Skeletal muscle satellite cell (primary cell): ENCODE results near the gene TUBA4A.
"Not testable (repeated sequence)": the region's sequence is repeated elsewhere in the genome, so short reads cannot be mapped to it uniquely, and the experiment has no call there.

ENCODE experiments used
- H3K27me3 ChIP-seq: 2 replicates; pipeline ENCODE4 v1.7.0; 2013; ENCODE audit warnings: low read length; ENCODE audit not compliant: control insufficient read depth, insufficient read depth
- H3K36me3 ChIP-seq: 2 replicates; pipeline ENCODE4 v1.7.0; 2013; ENCODE audit warnings: mild to moderate bottlenecking, control low read depth, low read length; ENCODE audit not compliant: insufficient read depth
- H3K4me1 ChIP-seq: 2 replicates; pipeline ENCODE4 v1.7.0; 2013; ENCODE audit warnings: low read length; ENCODE audit not compliant: control insufficient read depth, insufficient read depth
- H3K4me2 ChIP-seq: 2 replicates; pipeline ENCODE4 v1.7.0; 2013; ENCODE audit warnings: mild to moderate bottlenecking, low read length
- H3K4me3 ChIP-seq: 2 replicates; pipeline ENCODE4 v1.7.0; 2013; ENCODE audit warnings: low read length
- H3K9ac ChIP-seq: 2 replicates; pipeline ENCODE4 v1.7.0; 2013; ENCODE audit warnings: mild to moderate bottlenecking, low read depth, low read length, moderate library complexity
- H3K9me3 ChIP-seq: replicated peaks from 2 replicates; pipeline ENCODE4 v1.7.0; 2013; ENCODE audit warnings: mild to moderate bottlenecking, control low read depth, low read length

Gene TUBA4A

GRCh38 chr2:219292616-219293015, 38.9 kb upstream of the TUBA4A start:
- H3K4me3 ChIP-seq: no peak overlapping the region
- peaks cover 22% of the 10 kb centered on the region for H3K4me1 ChIP-seq
- no peak overlapping the region for H3K4me2 ChIP-seq
- no peaks in the 10 kb centered on the region for H3K36me3 ChIP-seq
- no peaks in the 10 kb centered on the region for H3K27me3 ChIP-seq
- no peak overlapping the region for H3K9ac ChIP-seq
- H3K9me3 ChIP-seq: no peaks in the 10 kb centered on the region

GRCh38 chr2:219291910-219292490, 38.3 kb upstream of the TUBA4A start:
- Histone ChIP-seq H3K4me1 (peaks cover 23% of the 10 kb centered on the region), H3K27me3 (no peaks in the 10 kb centered on the region), H3K4me2 (no peak overlapping the region), H3K9me3 (no peaks in the 10 kb centered on the region), H3K9ac (no peak overlapping the region), H3K36me3 (no peaks in the 10 kb centered on the region), H3K4me3 (no peak overlapping the region)

DNA sequence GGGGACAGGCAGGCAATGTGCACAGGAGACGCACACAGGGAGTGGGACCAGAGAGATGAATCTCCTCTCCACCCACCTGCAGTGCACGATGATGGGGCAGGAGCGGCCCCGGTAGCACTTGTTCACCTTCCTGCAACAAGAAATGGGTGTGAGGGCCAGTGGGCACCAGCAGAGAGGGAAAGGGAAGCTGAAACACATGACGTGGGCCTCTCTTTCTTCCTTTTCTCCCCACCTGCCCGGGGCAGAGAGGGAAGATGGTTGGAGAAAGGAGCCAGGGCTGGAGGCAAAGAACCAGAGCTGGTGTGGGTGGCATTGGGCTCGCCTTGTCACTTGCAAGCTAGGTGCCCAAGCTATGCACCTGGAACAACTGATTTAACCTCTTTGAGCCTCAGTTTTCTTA, 37.7 kb upstream of the TUBA4A start:
- Histone ChIP-seq H3K4me3 (no peak overlapping the region), H3K36me3 (no peaks in the 10 kb centered on the region), H3K9me3 (no peaks in the 10 kb centered on the region), H3K27me3 (no peaks in the 10 kb centered on the region), H3K4me2 (no peak overlapping the region), H3K9ac (no peak overlapping the region), H3K4me1 (peaks cover 29% of the 10 kb centered on the region)

DNA sequence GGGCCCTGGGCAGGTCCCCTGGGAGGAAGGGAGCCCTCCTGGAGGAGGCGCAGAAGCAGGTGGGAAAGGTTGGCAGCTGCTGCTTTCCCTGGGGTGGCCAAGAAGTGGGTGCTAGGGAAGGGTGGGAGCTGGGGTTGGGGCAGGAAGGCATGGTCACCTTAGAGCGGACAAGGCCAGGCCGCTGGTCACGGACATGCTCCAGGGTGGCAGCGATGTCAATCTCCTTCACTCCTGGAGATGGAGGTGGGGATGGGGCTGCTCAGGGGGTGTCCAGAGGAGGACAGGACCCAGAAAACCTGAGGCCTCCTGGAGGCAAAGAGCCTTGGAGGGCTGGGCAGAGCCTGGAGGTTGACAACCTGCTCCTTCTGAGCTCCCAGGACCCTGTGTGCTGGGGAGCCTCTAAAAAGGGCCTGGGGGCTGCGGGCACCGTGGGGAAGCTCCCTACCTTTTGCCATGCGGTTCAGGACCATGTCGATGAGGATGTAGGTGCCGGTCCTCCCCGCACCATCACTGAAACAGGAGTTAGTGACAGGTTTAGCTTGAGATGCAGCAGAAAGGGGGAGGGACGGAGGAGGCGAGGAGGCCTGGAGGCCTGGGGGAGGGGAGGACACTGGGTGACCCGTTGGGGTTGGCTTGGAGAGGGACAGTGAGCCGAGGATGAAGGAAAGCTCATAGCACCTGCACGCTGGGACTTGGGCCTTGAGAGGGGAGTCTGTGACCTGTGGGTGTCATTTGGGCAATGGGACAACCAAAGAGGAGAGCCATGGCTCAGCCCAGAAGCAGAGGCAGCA, 36.9 kb upstream of the TUBA4A start:
- Histone ChIP-seq H3K4me3 (no peak overlapping the region), H3K4me2 (no peak overlapping the region), H3K4me1 (peaks cover 36% of the 10 kb centered on the region), H3K9me3 (no peaks in the 10 kb centered on the region), H3K27me3 (no peaks in the 10 kb centered on the region), H3K9ac (no peak overlapping the region), H3K36me3 (no peaks in the 10 kb centered on the region)

GRCh38 chr2:219289537-219290361, 36.0 kb upstream of the TUBA4A start:
- H3K9ac ChIP-seq: no peak overlapping the region
- H3K4me3 ChIP-seq: no peak overlapping the region

GRCh38 chr2:219289195-219289536, 35.4 kb upstream of the TUBA4A start:
- Histone ChIP-seq H3K4me3 (no peak overlapping the region), H3K9ac (no peak overlapping the region), H3K4me1 (peaks cover 37% of the 10 kb centered on the region), H3K4me2 (peak overlapping the region; percentile 52), H3K27me3 (no peaks in the 10 kb centered on the region), H3K36me3 (peaks cover 6% of the 10 kb centered on the region), H3K9me3 (no peaks in the 10 kb centered on the region)

More at GRCh38 chr2:219289537-219290361, 36.0 kb upstream of the TUBA4A start:
- H3K9me3 ChIP-seq: no peaks in the 10 kb centered on the region
- H3K4me1 ChIP-seq: peaks cover 41% of the 10 kb centered on the region
- H3K36me3 ChIP-seq: peaks cover under 1% of the 10 kb centered on the region
- H3K4me2 ChIP-seq: peak overlapping the region; percentile 52
- H3K27me3 ChIP-seq: no peaks in the 10 kb centered on the region

- H3K4me3 ChIP-seq: no peak overlapping the region
- H3K27me3 ChIP-seq: no peaks in the 10 kb centered on the region
- no peaks in the 10 kb centered on the region for H3K9me3 ChIP-seq
- no peak overlapping the region for H3K4me2 ChIP-seq
- H3K4me1 ChIP-seq: peaks cover 34% of the 10 kb centered on the region
- no peak overlapping the region for H3K9ac ChIP-seq
- peaks cover 16% of the 10 kb centered on the region for H3K36me3 ChIP-seq
These were observed 34.0 kb upstream of the TUBA4A start for GRCh38 chr2:219287580-219288265.

GRCh38 chr2:219287116-219287440, 33.4 kb upstream of the TUBA4A start:
- not testable (repeated sequence) for H3K27me3 ChIP-seq, H3K9ac ChIP-seq, H3K9me3 ChIP-seq, H3K4me2 ChIP-seq, H3K4me3 ChIP-seq
- Histone ChIP-seq H3K36me3 (peaks cover 21% of the 10 kb centered on the region), H3K4me1 (peaks cover 34% of the 10 kb centered on the region)

GRCh38 chr2:219286436-219287115, 32.9 kb upstream of the TUBA4A start:
- peak overlapping the region; percentile 70 for H3K4me2 ChIP-seq
- H3K4me1 ChIP-seq: peaks cover 34% of the 10 kb centered on the region
- H3K9me3 ChIP-seq: no peaks in the 10 kb centered on the region
- peak overlapping the region; percentile 34 for H3K9ac ChIP-seq
- peaks cover 21% of the 10 kb centered on the region for H3K36me3 ChIP-seq
- no peak overlapping the region for H3K4me3 ChIP-seq
- no peaks in the 10 kb centered on the region for H3K27me3 ChIP-seq

GRCh38 chr2:219285894-219286425, 32.2 kb upstream of the TUBA4A start:
- Histone ChIP-seq H3K4me2 (peak overlapping the region; percentile 70), H3K27me3 (no peaks in the 10 kb centered on the region), H3K4me3 (no peak overlapping the region), H3K36me3 (peaks cover 26% of the 10 kb centered on the region), H3K9ac (peak overlapping the region; percentile 34), H3K9me3 (no peaks in the 10 kb centered on the region), H3K4me1 (peaks cover 34% of the 10 kb centered on the region)

- Histone ChIP-seq H3K36me3 (peaks cover 31% of the 10 kb centered on the region), H3K27me3 (no peaks in the 10 kb centered on the region), H3K4me2 (no peak overlapping the region), H3K4me3 (no peak overlapping the region), H3K9me3 (no peaks in the 10 kb centered on the region), H3K4me1 (peaks cover 34% of the 10 kb centered on the region), H3K9ac (no peak overlapping the region)
These were observed 31.6 kb upstream of the TUBA4A start for GRCh38 chr2:219285373-219285735.
